ENCODE results near the gene IFI6. TPM values are rescaled to one million over a fixed set of nuclear protein-coding genes. Genes with fewer than 3 reads are reported as not detected.
"Not testable (repeated sequence)": the region's sequence is repeated elsewhere in the genome, so short reads cannot be mapped to it uniquely, and the experiment has no call there.

Gene IFI6
- polyA plus RNA-seq, 1 donor (not counting 4 experiments of a cell fraction or from before 2014, with no cell fraction given) = 618 TPM

- H3K9me3 ChIP-seq (ENCODE audit: control insufficient read depth, low read depth, low read length) = no peaks in the 10 kb centered on the region
- H3K9me1 ChIP-seq (ENCODE audit: control insufficient read depth, extremely low read depth, insufficient read depth, low read length) = no peaks in the 10 kb centered on the region
- H3K27ac ChIP-seq (ENCODE audit: control insufficient read depth, insufficient read depth, low read length) = no peak overlapping the region
- TF ChIP-seq CTCF (optimal IDR thresholded peaks at IDR 0.05 in 1 of 3, IDR thresholded peaks at IDR 0.05 in 1 of 3, conservative IDR thresholded peaks at IDR 0.05 in 1 of 3; ENCODE audit: extremely low read depth in 1 of 3, insufficient read depth in 2 of 3, low read length in 3 of 3) (no peak), EZH2 (IDR thresholded peaks at IDR 0.05; ENCODE audit: low read length) (no peak)
- no peaks in the 10 kb centered on the region for H3K36me3 ChIP-seq (ENCODE audit: control insufficient read depth in 2 of 2, extremely low read depth in 1 of 2, insufficient read depth in 2 of 2, low read length in 2 of 2)
- H3K4me1 ChIP-seq (ENCODE audit: control insufficient read depth, extremely low read depth, insufficient read depth, low read length) = no peaks in the 10 kb centered on the region
- H3K9ac ChIP-seq (ENCODE audit: control insufficient read depth, extremely low read depth, insufficient read depth, low read length) = no peak overlapping the region
- dilution Hi-C loops (cut with MboI; ENCODE audit: extremely low pct_ligation_motif_present, low sequenced_read_pairs) = no loop called here
- no peaks in the 10 kb centered on the region for H4K20me1 ChIP-seq (ENCODE audit: control insufficient read depth, extremely low read depth, insufficient read depth, low read length)
- H3K79me2 ChIP-seq (ENCODE audit: control insufficient read depth, insufficient read depth, low read length) = no peaks in the 10 kb centered on the region
- DNase-seq (ENCODE audit: low read depth, low spot score) (no peak), FAIRE-seq (no peak)
- H2AFZ ChIP-seq (ENCODE audit: control insufficient read depth, low read length) = no peak overlapping the region
- no peaks in the 10 kb centered on the region for H3K27me3 ChIP-seq (ENCODE audit: control insufficient read depth, extremely low read depth, insufficient read depth, low read length)
- H3K4me3 ChIP-seq (ENCODE audit: control insufficient read depth in 2 of 3, extremely low read depth in 1 of 3, insufficient read depth in 2 of 3, low read depth in 1 of 3, low read length in 3 of 3) = no peak overlapping the region
- no peak overlapping the region for H3K4me2 ChIP-seq (ENCODE audit: control insufficient read depth, extremely low read depth, insufficient read depth, low read depth, low read length)
Measured at GRCh38 chr1:27704958-27705357, 33.0 kb upstream of the IFI6 start.

- H4K20me1 ChIP-seq (ENCODE audit: control insufficient read depth, extremely low read depth, insufficient read depth, low read length); dilution Hi-C loops (cut with MboI; ENCODE audit: extremely low pct_ligation_motif_present, low sequenced_read_pairs); FAIRE-seq; H3K9ac ChIP-seq (ENCODE audit: control insufficient read depth, extremely low read depth, insufficient read depth, low read length); H3K4me2 ChIP-seq (ENCODE audit: control insufficient read depth, extremely low read depth, insufficient read depth, low read depth, low read length); H3K9me3 ChIP-seq (ENCODE audit: control insufficient read depth, low read depth, low read length); H3K27ac ChIP-seq (ENCODE audit: control insufficient read depth, insufficient read depth, low read length); H2AFZ ChIP-seq (ENCODE audit: control insufficient read depth, low read length); H3K9me1 ChIP-seq (ENCODE audit: control insufficient read depth, extremely low read depth, insufficient read depth, low read length); DNase-seq (ENCODE audit: low read depth, low spot score); H3K27me3 ChIP-seq (ENCODE audit: control insufficient read depth, extremely low read depth, insufficient read depth, low read length); H3K4me3 ChIP-seq (ENCODE audit: control insufficient read depth in 2 of 3, extremely low read depth in 1 of 3, insufficient read depth in 2 of 3, low read depth in 1 of 3, low read length in 3 of 3); H3K79me2 ChIP-seq (ENCODE audit: control insufficient read depth, insufficient read depth, low read length); H3K36me3 ChIP-seq (ENCODE audit: control insufficient read depth in 2 of 2, extremely low read depth in 1 of 2, insufficient read depth in 2 of 2, low read length in 2 of 2): not testable (repeated sequence)
- peaks cover 15% of the 10 kb centered on the region for H3K4me1 ChIP-seq (ENCODE audit: control insufficient read depth, extremely low read depth, insufficient read depth, low read length)
Measured at GRCh38 chr1:27696835-27697234, 24.8 kb upstream of the IFI6 start.

GRCh38 chr1:27690183-27690582, 18.2 kb upstream of the IFI6 start:
- dilution Hi-C loops (cut with MboI; ENCODE audit: extremely low pct_ligation_motif_present, low sequenced_read_pairs) = no loop called here
- FAIRE-seq (no peak), DNase-seq (ENCODE audit: low read depth, low spot score) (no peak)
- no peaks in the 10 kb centered on the region for H3K9me3 ChIP-seq (ENCODE audit: control insufficient read depth, low read depth, low read length)
- no peak overlapping the region for H3K4me3 ChIP-seq (ENCODE audit: control insufficient read depth in 2 of 3, extremely low read depth in 1 of 3, insufficient read depth in 2 of 3, low read depth in 1 of 3, low read length in 3 of 3)
- no peaks in the 10 kb centered on the region for H3K79me2 ChIP-seq (ENCODE audit: control insufficient read depth, insufficient read depth, low read length)
- H3K4me2 ChIP-seq (ENCODE audit: control insufficient read depth, extremely low read depth, insufficient read depth, low read depth, low read length) = no peak overlapping the region
- TF ChIP-seq EZH2 (IDR thresholded peaks at IDR 0.05; ENCODE audit: low read length) = no peak
- no peak for TF ChIP-seq CTCF (optimal IDR thresholded peaks at IDR 0.05 in 1 of 3, IDR thresholded peaks at IDR 0.05 in 1 of 3, conservative IDR thresholded peaks at IDR 0.05 in 1 of 3; ENCODE audit: extremely low read depth in 1 of 3, insufficient read depth in 2 of 3, low read length in 3 of 3)
- H3K36me3 ChIP-seq (ENCODE audit: control insufficient read depth in 2 of 2, extremely low read depth in 1 of 2, insufficient read depth in 2 of 2, low read length in 2 of 2) = no peaks in the 10 kb centered on the region
- no peak overlapping the region for H3K9ac ChIP-seq (ENCODE audit: control insufficient read depth, extremely low read depth, insufficient read depth, low read length)
- H3K27me3 ChIP-seq (ENCODE audit: control insufficient read depth, extremely low read depth, insufficient read depth, low read length) = no peaks in the 10 kb centered on the region
- no peaks in the 10 kb centered on the region for H3K9me1 ChIP-seq (ENCODE audit: control insufficient read depth, extremely low read depth, insufficient read depth, low read length)
- no peak overlapping the region for H3K27ac ChIP-seq (ENCODE audit: control insufficient read depth, insufficient read depth, low read length)
- H3K4me1 ChIP-seq (ENCODE audit: control insufficient read depth, extremely low read depth, insufficient read depth, low read length) = peaks cover 3% of the 10 kb centered on the region
- H4K20me1 ChIP-seq (ENCODE audit: control insufficient read depth, extremely low read depth, insufficient read depth, low read length) = no peaks in the 10 kb centered on the region
- no peak overlapping the region for H2AFZ ChIP-seq (ENCODE audit: control insufficient read depth, low read length)
